ENCODE data around the gene ZNF579.
"Not testable (repeated sequence)": the region's sequence is repeated elsewhere in the genome, so short reads cannot be mapped to it uniquely, and the experiment has no call there.

DNA sequence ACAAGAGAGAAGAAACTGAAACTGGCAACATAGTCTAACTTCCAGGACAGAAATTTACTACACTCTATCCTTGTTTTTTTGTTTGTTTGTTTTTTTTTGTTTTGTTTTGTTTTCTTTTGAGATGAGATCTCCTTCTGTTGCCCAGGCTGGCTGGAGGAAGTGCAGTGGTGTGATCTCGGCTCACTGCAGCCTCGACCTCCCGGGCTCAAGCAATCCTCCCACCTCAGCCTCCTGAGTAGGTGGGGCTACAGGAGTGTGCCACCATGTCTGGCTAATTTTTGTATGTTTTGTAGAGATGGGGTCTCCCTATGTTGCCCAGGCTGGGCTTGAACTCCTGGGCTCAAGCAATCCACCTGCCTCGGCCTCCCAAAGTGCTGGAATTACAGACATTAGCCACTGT, 1.6 kb upstream of the ZNF579 start:
- not testable (repeated sequence) for TF ChIP-seq CTCF (conservative IDR thresholded peaks at IDR 0.05 in 1 of 2, IDR thresholded peaks at IDR 0.05 in 1 of 2; ENCODE audit: extremely low read depth in 1 of 2, insufficient read depth in 1 of 2, low read depth in 1 of 2, low read length in 2 of 2); EZH2 (IDR thresholded peaks at IDR 0.05; ENCODE audit: borderline replicate concordance, low read length)

Measured in mammary epithelial cell (primary cell).